Heart left ventricle (tissue), 13 donors: ENCODE results near the gene PCSK5.

Source experiments
- POLR2A ChIP-seq, 2 donors: fragments of 450-650 bp; IDR thresholded peaks; one replicate each; pipeline ENCODE4 v1.6.1; 2017; ENCODE audit warnings: antibody characterized with exemption in 2 of 2, mild to moderate bottlenecking in 2 of 2, moderate library complexity in 2 of 2
- TF ChIP-seq, protein P1 (sequence below), 12 donors: fragments of 200-600 bp; sonication (generic) in 4 of 12; IDR thresholded peaks; one replicate each; pipeline versions ENCODE4 v1.5.0 to v1.8.0; 2018 to 2022; ENCODE audit warnings: antibody characterized with exemption in 12 of 12, mild to moderate bottlenecking in 5 of 12
- donor health status: ischemic (EF 13 %, LVEDD 7.1; RV severe dilation, severe dysfunction).
- donor health status: DM: no; HTN: yes; CAD: no.
- donor health status: DM: no; HTN: no; CAD: no.
- donor health status: ischemic (EF 25% LVEDD 6.9; RV normal size, moderate dysfunction).
- donor health status: ischemic (EF 25% LVEDD 5.7; RV mildly dilated, moderate dysfunction).
- donor health status: ischemic (EF 35%, LVEDD 5.7; RV mildly dilated, moderate dysfunction).
- donor health status: nonischemic (EF 11% LVEDD 7.7; RV severe dilation, severe dysfunction).
- donor health status: DM: yes; HTN: yes; CAD: no.
- donor health status: PGD.
- donor health status: ischemic (EF 29% LVEDD 5.4; RV normal size, mild dysfunction).
- donor health status: nonischemic (EF 23%, LVEDD 6.1; RV moderate dilation, normal function).

- TF ChIP-seq, protein P1, sequence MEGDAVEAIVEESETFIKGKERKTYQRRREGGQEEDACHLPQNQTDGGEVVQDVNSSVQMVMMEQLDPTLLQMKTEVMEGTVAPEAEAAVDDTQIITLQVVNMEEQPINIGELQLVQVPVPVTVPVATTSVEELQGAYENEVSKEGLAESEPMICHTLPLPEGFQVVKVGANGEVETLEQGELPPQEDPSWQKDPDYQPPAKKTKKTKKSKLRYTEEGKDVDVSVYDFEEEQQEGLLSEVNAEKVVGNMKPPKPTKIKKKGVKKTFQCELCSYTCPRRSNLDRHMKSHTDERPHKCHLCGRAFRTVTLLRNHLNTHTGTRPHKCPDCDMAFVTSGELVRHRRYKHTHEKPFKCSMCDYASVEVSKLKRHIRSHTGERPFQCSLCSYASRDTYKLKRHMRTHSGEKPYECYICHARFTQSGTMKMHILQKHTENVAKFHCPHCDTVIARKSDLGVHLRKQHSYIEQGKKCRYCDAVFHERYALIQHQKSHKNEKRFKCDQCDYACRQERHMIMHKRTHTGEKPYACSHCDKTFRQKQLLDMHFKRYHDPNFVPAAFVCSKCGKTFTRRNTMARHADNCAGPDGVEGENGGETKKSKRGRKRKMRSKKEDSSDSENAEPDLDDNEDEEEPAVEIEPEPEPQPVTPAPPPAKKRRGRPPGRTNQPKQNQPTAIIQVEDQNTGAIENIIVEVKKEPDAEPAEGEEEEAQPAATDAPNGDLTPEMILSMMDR (IDR thresholded peaks at IDR 0.05): no peak
- TF ChIP-seq POLR2A (IDR thresholded peaks at IDR 0.05): no peak
Measured at GRCh38 chr9:76390656-76391055, 500.2 kb downstream of the PCSK5 start.
